HG03139 (cell line): Measurements from ENCODE around the gene NCKAP5.

Experiments used
- ATAC-seq: cut with Tn5 transposase; IDR thresholded peaks from one replicate; pipeline ENCODE4 v1.9.1; 2021; ENCODE audit not compliant: unreplicated experiment

The NCKAP5 gene

DNA sequence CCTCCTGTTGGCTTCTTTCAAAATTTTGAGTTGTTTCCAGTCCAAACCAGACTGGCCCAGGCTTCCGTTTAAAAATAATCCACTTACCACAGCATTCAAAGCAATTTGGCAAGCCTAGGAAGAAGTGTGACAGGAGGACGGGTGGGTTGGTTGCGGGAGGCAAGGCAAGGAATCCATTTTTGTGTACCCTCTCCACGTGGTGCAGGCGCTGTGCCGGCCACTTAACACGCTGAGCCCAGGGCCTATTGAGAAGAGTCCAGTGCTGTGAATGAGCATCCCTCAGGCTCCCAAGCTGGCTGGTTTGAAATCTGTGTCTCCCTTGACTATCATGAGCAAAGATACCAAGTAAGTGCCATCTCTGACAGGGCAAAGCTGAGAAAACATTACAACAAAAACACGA is 160.9 kb downstream of the NCKAP5 start:
- ATAC-seq: no peak

DNA sequence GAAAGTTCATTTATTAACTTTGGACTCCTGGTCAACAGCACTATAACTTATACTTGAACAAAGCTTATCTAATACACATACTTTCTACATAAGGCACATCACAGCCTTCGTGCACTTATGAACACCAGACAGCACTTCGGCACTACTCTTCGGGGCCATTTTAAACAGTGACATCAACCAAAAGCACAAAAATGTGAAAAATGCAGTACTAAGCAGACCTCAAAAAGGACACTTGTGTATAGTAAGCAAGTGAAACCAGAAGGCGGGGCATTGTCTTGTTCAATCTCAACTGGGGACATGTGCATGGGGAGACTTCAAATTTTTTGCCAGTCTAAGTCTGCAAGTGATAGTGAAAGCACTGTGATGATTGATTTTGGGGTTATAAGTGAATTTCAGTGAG is 163.0 kb downstream of the NCKAP5 start:
- ATAC-seq: no peak

DNA sequence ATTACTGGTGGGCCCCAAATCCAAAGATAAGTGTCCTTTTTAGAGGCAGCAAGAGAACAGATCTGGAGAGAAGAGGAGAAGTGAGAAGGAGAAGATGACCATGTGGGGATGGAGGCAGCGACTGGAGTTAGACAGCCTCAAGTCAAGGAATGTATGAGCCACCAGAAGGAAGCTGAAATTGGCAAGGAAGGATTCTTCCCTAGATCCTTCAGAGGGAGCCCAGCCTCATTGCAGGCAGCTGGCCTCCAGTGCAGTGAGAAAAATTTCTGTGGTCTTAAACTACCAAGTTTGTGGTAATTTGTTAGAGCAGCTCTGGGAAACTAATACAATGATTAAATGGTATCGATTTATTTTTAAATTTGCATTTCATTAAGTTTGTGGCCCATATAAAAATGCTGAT is 167.9 kb downstream of the NCKAP5 start:
- ATAC-seq: no peak

DNA sequence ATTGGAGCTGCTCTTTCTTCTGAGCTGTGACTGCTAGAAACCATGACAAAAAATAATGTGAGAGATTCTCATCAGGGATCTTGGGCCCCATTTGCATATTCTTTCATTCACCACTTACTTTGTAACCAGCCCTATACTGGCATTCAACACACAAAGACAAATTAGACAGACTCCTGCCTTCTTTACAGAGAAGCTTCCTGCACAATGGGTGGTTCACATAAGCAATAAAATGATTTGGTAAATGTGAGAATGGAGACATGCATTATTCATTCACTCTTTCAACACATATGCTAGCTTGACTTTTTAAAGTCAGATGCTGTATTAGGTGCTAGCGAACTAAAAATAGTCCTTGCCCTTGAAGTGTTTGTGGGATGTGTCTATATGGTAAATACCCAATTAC is 174.4 kb downstream of the NCKAP5 start:
- no peak for ATAC-seq

DNA sequence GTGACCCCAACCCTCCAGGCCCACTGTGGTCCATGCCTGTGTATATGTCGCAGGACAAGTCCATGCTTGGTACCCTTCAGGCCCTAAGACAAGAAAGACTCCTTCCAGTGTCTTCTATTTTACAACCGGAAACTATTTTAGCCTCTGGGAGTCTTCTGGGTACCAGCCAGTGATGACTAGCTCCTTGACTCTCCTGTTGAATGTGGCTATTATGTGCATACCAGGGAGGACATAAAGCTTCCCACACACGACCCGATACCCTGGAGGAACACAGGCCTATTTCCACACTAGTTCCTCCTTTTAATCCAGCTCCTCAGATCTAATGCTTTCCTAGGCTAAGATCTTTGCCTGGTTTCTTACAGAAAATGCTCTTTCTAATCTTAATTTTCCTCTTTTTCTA is 178.1 kb downstream of the NCKAP5 start:
- ATAC-seq: no peak

DNA sequence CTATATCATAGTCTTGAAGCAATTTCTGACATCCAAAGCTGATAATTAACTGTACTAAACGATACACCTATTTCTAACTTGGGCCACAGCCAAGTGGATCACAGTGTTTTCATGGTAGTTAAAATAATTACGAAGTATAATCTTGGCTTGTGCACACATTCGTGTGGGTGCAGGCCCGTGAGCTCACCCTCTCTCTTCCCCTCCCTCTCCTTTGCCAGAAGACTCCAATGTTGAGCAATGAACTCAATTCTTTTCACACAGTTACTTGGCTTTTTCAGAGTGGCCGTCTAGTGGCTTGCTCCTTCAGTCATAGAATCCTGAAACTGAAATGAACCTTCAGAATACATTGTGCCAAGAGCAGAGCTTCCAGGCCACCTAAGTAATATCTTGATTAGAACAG is 178.7 kb downstream of the NCKAP5 start:
- ATAC-seq: no peak

DNA sequence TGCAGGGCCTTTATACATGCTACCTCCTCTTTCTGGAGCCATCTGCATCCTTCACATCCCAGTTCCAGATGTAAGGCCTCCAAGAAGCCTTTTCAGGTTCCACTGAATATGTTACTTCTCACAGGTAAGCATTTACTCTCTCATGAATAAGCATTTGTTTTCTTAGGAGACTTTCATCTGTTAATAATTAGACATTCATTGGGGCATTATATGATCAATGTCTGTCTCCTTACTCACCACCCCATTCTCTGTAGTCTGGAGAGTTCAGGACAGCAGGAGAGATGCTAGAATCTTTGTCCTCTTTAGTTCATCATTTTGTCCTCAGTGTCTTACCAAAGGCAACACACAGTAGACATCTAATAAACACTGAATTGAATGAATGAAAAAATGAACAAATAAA is 185.7 kb downstream of the NCKAP5 start:
- no peak for ATAC-seq

DNA sequence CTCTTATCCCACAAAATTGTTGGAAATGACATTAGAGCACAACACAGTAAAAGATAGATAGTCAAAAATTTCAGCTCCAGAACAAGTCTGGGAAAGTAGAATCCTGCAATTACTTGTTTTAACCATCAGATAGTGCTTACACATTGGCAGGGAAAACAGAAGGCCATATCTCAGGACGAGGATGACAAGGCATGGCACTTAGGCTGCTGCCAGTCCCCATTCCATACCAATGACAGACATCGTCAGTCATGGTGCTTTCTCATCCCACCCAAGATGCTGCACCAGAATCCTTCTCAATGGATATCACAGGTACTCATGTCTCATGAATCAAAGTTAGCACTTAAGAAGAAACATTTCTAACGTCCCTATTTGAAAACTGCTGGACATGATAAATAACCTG is 187.3 kb downstream of the NCKAP5 start:
- ATAC-seq: no peak

DNA sequence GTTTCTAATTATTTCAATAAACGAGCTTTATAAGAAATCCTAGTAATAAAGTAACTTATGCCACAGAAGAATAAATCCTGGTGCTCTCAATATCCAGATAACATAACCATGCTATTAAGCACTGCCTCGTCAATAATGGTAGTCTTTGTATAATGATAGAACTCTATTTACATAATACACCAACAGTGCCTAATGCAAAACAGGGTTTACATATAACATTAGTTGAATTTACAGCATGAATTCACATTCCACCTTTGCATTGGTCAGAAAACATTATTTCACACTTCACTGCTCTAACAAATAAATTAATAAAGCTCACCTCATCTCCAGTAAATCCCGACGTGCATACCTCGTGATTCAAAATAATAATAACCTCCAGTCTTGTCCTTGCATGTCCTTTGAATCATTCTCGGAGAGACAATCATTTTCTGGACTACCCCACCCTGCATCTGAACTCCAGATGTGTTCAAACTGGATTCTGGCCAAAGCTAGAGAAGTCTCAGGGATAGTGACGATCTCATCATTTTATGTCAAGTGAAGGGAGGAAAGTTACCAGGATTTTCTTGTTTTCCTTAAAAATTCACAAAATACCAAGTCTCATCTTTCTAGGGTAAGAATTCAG is 189.2 kb downstream of the NCKAP5 start:
- ATAC-seq: no peak

DNA sequence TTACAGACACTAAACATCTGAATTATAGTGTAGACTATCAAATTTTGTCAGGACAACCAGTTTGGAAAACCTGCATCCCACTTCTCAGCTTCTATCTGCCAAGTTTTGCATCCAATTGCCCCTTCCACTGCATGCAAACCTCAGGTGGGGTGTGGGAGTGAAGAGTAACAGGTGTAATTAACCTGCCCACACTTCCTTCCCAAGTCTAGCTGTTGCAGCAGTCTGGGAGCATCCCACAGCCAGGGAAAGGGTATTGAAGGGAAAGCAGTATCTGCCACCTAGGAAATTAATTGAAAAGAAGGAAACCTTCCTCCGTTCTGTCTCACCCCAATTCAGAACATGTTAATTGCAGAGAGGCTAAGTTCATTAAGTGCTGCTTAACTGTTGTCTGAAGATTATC is 189.9 kb downstream of the NCKAP5 start:
- ATAC-seq: no peak

DNA sequence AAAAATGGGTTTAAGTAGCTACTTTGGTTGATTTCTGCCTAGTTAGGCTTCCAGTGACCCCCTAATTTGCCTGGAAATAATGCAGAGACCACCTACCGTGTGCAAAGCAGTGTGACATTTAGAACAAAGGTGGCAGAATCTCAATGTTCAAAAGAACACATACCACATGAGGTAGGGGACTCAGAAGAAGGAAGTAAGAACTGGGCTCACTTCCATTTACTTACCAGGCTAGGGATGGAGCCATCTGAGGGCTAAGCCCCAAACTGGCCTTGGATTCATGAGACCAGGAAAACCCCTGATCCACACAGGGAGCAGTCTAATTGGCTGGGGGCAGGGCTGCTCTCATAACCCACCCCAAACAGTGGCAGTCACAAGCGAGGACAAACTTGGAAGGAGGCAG is 190.7 kb downstream of the NCKAP5 start:
- no peak for ATAC-seq

DNA sequence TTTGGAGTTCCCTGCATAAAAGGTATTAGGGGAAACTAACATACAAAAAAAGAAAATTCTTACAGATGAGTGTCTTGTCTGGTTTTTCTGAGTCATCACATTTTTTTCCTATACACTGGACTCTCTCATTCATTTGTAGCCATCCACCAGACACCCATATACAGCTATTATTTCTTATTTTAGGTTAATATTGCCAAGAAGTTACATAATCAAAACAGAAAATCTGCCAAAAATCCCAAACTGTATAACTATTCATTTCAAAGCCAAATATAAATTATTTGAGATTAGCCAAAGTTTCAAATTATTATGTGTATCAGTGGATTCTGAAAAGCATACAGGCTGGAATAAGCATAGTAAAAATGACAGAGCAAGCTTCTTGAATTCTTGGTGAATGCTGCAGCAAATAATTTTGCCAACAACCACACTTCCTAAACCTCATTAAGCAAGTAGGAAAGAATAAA is 191.2 kb downstream of the NCKAP5 start:
- no peak for ATAC-seq

DNA sequence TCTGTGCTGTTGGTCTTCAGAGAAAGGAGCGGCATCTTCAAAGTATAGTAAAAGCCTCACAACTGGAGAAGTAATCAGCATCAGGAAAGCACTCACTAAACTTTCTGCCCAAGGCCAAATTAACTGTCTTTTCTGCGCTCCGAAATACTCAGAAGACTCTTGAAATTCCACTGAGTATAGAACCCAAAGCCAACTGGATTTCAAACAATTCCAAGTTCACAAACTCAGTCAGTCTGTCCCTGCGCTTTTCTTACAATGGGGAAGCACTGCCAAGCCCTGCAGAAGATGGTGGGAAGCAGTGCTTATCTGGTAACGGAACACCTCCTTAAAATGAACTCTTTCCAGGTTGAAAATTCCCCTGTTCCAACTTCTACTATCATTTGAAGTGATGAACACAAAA is 193.5 kb downstream of the NCKAP5 start:
- ATAC-seq: no peak

DNA sequence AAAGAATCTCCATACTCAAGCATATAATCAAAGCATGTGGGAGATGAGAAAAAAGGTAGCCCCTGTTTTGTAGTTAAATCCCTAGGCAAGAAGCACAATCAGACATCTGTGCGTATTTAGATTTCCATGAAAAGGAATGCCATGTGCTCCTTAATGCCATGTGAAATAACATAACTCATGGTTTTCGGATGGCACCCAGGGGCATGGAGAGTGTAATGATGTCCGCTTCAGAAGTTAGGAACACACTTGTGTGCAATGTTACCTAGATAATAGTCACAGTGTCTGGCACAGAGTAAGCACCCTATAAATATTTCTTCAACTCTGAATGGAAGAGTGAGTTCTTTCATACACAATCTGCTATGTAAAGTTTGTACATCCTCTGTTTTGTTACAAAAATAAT is 197.0 kb downstream of the NCKAP5 start:
- no peak for ATAC-seq

DNA sequence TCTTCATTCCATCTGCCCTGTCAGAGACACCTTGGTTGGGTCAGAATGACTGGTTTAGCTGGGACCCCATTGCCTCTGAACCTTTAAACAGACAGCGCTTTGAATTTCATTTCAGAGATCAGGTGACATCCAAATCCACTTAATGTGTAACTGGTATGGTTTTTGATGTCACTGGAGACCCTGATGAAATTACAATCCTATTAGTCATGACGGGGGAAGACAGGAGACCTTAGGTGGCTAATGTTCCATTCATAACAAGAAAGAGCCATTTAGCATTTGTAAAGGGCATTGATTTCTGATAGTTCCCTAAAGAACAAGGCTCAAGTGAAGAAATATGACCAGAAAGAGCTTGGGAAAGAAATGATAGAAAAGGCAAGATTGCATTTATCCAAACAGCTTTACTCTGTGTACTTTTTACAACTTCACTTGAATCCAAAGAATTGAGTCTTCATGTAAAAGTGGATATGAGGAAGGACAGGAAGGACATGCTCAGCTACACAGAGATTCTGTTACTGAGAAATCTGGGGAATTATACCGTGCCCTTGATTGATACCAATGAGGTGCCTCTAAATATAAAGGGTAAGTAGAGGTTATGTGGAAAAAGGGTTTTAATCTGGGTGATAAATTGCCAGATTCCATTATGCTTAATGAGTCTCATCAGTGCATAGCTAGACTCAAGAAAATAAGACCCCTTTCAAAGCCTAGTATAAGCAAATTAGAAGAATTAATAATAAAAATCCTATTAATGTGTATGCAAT is 198.2 kb downstream of the NCKAP5 start:
- no peak for ATAC-seq

DNA sequence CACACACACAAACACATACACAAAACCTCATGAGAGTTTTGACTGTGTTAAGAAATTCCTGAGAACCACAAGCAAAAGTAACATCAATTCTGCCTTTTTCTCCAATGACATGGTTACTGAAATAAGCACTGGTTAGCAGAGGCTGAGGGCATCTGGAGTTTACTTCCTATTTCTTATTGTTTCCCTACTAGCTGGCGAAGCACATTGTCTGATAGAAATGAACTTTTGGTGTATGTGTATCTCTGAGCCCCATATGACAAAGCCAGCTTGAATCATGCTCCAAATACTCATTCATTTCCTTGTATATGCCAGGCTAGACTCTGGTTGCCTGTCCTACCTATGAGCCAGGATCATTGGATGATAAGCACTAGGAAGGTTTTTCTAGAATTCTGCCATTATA is 203.1 kb downstream of the NCKAP5 start:
- no peak for ATAC-seq

DNA sequence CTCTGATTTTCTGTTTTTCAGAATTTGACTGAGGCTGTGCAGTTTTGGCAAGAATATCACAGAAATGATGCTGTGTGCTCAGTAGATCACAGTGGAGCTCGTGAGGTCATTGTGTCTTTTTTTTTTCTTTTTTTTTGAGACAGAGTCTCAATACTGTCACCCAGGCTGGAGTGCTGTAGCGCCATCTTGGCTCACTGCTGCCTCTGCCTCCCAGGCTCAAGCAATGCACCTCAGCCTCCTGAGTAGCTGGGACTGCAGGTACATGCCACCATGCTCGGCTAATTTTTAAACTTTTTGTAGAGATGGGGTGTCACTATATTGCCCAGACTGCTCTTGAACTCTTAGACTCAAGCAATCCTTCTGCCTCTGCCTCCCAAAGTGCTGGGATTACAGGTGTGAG is 203.6 kb downstream of the NCKAP5 start:
- ATAC-seq: no peak

DNA sequence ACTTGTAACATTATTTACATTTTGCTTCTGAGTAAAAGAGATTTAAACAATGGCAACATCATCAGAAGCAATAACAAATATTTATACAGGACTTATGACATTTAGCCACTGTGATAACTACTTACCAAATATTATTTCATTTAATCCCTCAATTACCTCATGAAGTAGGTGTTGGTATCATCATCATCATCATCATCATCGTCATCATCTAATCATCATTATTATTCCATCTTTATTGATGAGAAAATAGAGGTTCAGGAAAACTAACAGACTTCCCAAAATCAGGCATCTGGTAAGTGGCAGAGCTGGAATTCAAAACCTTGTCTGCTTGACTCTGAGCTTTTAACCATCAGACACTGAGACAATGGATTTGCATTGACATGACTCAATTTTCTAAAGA is 204.4 kb downstream of the NCKAP5 start:
- ATAC-seq: no peak

DNA sequence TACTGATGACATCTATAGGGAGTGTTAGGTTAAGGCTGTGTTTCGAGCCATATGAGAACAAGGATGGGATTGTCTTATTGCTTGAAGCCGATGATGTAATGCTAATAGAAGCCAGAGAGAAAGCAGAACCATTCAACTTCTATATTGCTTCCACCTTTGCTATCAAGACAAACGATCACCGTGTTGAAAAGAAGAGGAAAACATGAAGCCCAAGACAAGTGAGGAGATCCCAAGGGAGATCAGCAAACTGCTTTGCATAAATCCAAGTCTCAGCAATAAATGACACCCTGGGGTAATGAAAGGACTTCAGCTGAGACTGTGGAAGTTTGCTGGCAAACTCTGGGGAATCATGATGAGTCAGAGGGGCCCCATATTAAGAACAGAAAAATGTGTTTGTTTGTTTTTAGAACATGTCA is 206.2 kb downstream of the NCKAP5 start:
- ATAC-seq: no peak

DNA sequence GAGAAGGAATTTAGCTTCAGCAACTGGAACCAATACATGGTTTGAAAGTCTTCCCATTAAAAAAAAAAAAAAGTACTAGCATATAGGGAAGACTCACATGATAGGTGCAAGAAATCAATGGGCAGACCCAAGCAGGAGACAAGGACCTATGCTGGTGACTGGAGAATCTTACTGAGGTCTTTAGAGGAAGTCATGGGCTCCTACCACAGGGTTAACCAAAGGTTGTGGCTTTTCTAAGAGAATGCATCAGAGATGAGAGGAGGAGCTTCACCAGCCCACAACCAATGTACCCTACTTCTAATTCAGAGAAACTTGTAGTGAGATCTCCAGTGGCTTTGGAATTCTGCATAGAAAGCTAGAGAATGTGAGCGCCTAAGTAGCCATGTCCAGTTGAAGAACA is 207.4 kb downstream of the NCKAP5 start:
- no peak for ATAC-seq

DNA sequence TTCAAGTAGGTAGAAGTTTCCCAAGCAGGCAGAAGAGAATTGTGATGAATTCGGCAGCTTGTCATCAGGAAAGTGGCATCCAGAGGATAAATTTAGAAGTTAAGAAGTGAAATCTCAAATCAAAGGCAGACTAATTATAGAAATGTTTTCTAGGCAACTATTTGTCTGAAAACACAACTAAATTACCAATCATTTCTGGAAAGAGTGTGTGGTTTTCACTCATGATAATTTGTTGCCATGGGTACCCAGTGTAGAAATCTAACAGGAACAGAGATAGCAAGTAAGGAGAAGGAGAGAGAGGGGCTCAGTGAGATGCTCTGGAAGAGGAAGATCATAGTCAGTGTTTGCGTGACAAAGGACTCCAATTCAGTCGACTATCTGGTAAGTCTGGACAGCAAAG is 208.1 kb downstream of the NCKAP5 start:
- no peak for ATAC-seq

DNA sequence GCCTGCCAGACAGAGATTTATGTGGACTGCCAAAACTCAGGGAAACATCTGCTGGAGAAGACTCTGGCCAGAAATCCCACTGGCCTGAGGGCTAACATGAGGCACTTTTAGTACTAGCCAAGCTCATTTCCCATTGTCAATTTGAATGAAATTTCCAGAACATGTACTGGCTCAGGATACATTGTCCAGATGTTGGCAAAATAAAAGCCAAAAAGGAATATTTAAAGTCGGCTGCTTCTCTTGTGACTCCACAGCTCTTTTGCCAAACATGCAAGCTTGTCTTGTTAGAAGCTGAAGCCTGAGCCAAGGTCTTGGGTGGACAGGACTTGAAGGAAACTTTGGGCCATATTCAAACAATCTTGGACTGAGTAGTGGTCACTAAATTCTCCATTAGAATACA is 215.5 kb downstream of the NCKAP5 start:
- no peak for ATAC-seq

DNA sequence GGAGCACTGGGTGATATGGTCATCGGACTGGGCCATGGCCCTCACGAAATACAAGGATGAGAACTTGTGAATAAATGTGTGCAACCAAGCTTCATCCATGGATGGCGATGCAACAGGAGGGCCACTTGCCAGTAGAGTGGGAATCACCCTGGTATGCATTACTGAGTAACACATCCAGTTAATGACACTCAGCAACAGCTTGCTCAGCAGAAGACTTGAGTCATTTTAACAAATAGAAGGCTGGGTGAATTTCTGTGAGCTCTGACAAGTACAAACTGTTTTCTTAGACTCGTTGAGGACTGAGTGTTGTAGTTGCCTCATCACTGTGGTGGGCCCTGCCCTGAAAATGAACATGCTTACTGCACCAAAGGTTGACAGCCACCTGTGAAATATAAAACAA is 221.6 kb downstream of the NCKAP5 start:
- no peak for ATAC-seq
